OCI-LY3 (cell line): ENCODE measurements around the gene TBK1.

Experiments used
- EZH2phosphoT487 ChIP-seq: fragments of 200-600 bp; shearing (Covaris generic); IDR thresholded peaks from 2 replicates; pipeline ENCODE4 v1.6.1; 2018; ENCODE audit warnings: antibody characterized with exemption, mixed run types, low read depth
- TF ChIP-seq, protein P1 (sequence below): fragments of 200-600, 300-600 bp; sonication (generic); IDR thresholded peaks from 2 replicates; pipeline ENCODE4 v1.5.1; 2014; ENCODE audit warnings: antibody characterized with exemption, low read length, low read depth

DNA sequence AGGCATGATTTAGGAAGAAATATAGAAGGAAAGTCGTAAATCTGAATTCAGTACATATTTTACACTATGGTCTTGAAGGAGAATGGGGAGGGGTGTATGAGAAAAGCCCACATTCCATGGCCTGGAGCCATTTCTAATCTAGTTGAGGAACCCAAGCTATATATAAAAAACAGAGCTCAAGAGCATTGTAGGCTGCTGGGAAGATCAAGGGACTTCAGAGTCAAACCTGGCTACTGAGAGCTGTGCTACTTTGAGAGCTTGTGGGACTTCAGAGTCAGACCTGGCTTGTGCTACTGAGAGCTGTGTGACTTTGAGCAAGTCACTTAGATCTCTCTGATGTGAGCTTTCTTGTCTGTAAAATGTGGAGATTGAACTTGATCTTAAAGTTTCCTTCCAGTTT, 58.7 kb downstream of the TBK1 start:
- TF ChIP-seq, protein P1, sequence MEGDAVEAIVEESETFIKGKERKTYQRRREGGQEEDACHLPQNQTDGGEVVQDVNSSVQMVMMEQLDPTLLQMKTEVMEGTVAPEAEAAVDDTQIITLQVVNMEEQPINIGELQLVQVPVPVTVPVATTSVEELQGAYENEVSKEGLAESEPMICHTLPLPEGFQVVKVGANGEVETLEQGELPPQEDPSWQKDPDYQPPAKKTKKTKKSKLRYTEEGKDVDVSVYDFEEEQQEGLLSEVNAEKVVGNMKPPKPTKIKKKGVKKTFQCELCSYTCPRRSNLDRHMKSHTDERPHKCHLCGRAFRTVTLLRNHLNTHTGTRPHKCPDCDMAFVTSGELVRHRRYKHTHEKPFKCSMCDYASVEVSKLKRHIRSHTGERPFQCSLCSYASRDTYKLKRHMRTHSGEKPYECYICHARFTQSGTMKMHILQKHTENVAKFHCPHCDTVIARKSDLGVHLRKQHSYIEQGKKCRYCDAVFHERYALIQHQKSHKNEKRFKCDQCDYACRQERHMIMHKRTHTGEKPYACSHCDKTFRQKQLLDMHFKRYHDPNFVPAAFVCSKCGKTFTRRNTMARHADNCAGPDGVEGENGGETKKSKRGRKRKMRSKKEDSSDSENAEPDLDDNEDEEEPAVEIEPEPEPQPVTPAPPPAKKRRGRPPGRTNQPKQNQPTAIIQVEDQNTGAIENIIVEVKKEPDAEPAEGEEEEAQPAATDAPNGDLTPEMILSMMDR, result no peak
- no peak for TF ChIP-seq EZH2phosphoT487
